Nephron progenitor cell (in vitro differentiated cells): ENCODE data around the gene TWIST1.

ENCODE experiments used
- DNase-seq: peaks from one replicate; pipeline ENCODE4 v3.0.0; 2021
- H3K27ac Mint-ChIP-seq: 2 replicates; pipeline ENCODE4 v1.8.0; 2021; ENCODE audit warnings: mild to moderate bottlenecking, moderate library complexity, mixed read lengths
- H3K27me3 Mint-ChIP-seq: 2 replicates; pipeline ENCODE4 v1.8.0; 2021; ENCODE audit warnings: mild to moderate bottlenecking, low read depth, mixed read lengths; ENCODE audit not compliant: poor library complexity
- H3K36me3 Mint-ChIP-seq: 2 replicates; pipeline ENCODE4 v1.8.0; 2021; ENCODE audit warnings: low read depth, mixed read lengths
- H3K4me1 Mint-ChIP-seq: 2 replicates; pipeline ENCODE4 v1.8.0; 2021; ENCODE audit warnings: mixed read lengths
- H3K4me3 Mint-ChIP-seq: 2 replicates; pipeline ENCODE4 v1.8.0; 2021; ENCODE audit warnings: mild to moderate bottlenecking, moderate library complexity, mixed read lengths
- H3K9me3 Mint-ChIP-seq: 2 replicates; pipeline ENCODE4 v1.8.0; 2021; ENCODE audit warnings: mild to moderate bottlenecking, moderate library complexity, mixed read lengths
- CTCF ChIP-seq: fragments of 200-600 bp; sonication (generic); IDR thresholded peaks from 2 replicates; pipeline ENCODE4 v1.5.0; 2021; ENCODE audit warnings: antibody characterized with exemption

TWIST1 gene

GRCh38 chr7:19116121-19117090 is 1.0 kb downstream of the TWIST1 start:
- Mint-ChIP-seq H3K4me1 (peaks cover 69% of the 10 kb centered on the region), H3K9me3 (no peaks in the 10 kb centered on the region), H3K27ac (no peak overlapping the region), H3K27me3 (peaks cover 85% of the 10 kb centered on the region), H3K4me3 (peak overlapping the region; percentile 90), H3K36me3 (peaks cover 10% of the 10 kb centered on the region)
- no peak for TF ChIP-seq CTCF
- peak; percentile 42 for DNase-seq

- peaks cover 70% of the 10 kb centered on the region for H3K4me1 Mint-ChIP-seq
- DNase-seq: no peak
- no peak for TF ChIP-seq CTCF
- no peaks in the 10 kb centered on the region for H3K9me3 Mint-ChIP-seq
- peaks cover 10% of the 10 kb centered on the region for H3K36me3 Mint-ChIP-seq
- H3K27ac Mint-ChIP-seq: no peak overlapping the region
- peak overlapping the region; percentile 90 for H3K4me3 Mint-ChIP-seq
- H3K27me3 Mint-ChIP-seq: peaks cover 85% of the 10 kb centered on the region
Measured at GRCh38 chr7:19114551-19114855, 2.9 kb downstream of the TWIST1 start.

- Mint-ChIP-seq H3K36me3 (peaks cover 10% of the 10 kb centered on the region), H3K9me3 (no peaks in the 10 kb centered on the region), H3K27ac (no peak overlapping the region), H3K4me3 (peak overlapping the region; percentile 90), H3K4me1 (peaks cover 70% of the 10 kb centered on the region), H3K27me3 (peaks cover 85% of the 10 kb centered on the region)
- no peak for TF ChIP-seq CTCF
- no peak for DNase-seq
Measured at GRCh38 chr7:19113855-19114550, 3.4 kb downstream of the TWIST1 start.

GRCh38 chr7:19113002-19113350 is 4.5 kb downstream of the TWIST1 start:
- no peak for TF ChIP-seq CTCF
- no peak for DNase-seq
- Mint-ChIP-seq H3K4me3 (peak overlapping the region; percentile 90), H3K36me3 (peaks cover 10% of the 10 kb centered on the region), H3K4me1 (peaks cover 71% of the 10 kb centered on the region), H3K27ac (no peak overlapping the region), H3K9me3 (no peaks in the 10 kb centered on the region), H3K27me3 (peaks cover 85% of the 10 kb centered on the region)

GRCh38 chr7:19112274-19113001 is 5.0 kb downstream of the TWIST1 start:
- Mint-ChIP-seq H3K27ac (no peak overlapping the region), H3K9me3 (no peaks in the 10 kb centered on the region), H3K4me3 (peak overlapping the region; percentile 90), H3K4me1 (peaks cover 76% of the 10 kb centered on the region), H3K27me3 (peaks cover 90% of the 10 kb centered on the region), H3K36me3 (peaks cover 10% of the 10 kb centered on the region)
- no peak for TF ChIP-seq CTCF
- DNase-seq: peak; percentile 44
